IMR-90 (cell line): Measurements from ENCODE around the gene DNMT3L. TPM values are rescaled to one million over a fixed set of nuclear protein-coding genes. Genes with fewer than 3 reads are reported as not detected.

Source experiments
- ATAC-seq: fragments of 200-7000 bp; cut with Tn5 transposase; 2 replicates; pipeline ENCODE4 v1.9.1; 2020; ENCODE audit warnings: low read depth, mild to moderate bottlenecking, moderate library complexity
- BruUV-seq: library from RNA; stranded (reverse); fragments of 400-500 nt; replicated peaks from 2 replicates; lab custom pipeline; 2021; lab: Mats Ljungman, UMichigan
- CTCF ChIA-PET: fragments of 300-600 bp; formaldehyde crosslinking; extraction: SDS; loops from one replicate; lab custom pipeline; 2021; ENCODE audit warnings: antibody characterized with exemption; lab: Yijun Ruan, JAX
- POLR2A ChIA-PET: fragments of 300-600 bp; sonication (Branson Sonifier 250); formaldehyde crosslinking; loops from one replicate; lab custom pipeline; 2022; ENCODE audit warnings: antibody characterized with exemption; ENCODE audit not compliant: unreplicated experiment; lab: Charles Lee
- DNase-seq: peaks from one replicate; pipeline ENCODE4 v3.0.0; 2013
- H2AFZ ChIP-seq: replicated peaks from 2 replicates; pipeline ENCODE3; 2013; ENCODE audit warnings: low read length, mild to moderate bottlenecking; ENCODE audit not compliant: poor library complexity
- H2AK5ac ChIP-seq: 2 replicates; pipeline ENCODE4 v1.6.1; 2013; ENCODE audit warnings: low read depth, low read length, inconsistent platforms
- H2AK9ac ChIP-seq: replicated peaks from 2 replicates; pipeline ENCODE3; 2013; ENCODE audit warnings: mild to moderate bottlenecking, low read depth, low read length, moderate library complexity; ENCODE audit not compliant: poor library complexity
- H2BK120ac ChIP-seq: 2 replicates; pipeline ENCODE4 v1.6.1; 2013; ENCODE audit warnings: low read depth, low read length, inconsistent platforms
- H2BK15ac ChIP-seq: 3 replicates; pipeline ENCODE4 v1.6.1; 2013; ENCODE audit warnings: low read depth, low read length, inconsistent platforms
- H2BK20ac ChIP-seq: 2 replicates; pipeline ENCODE4 v1.6.1; 2013; ENCODE audit warnings: low read depth, mild to moderate bottlenecking, inconsistent platforms, low read length, moderate library complexity
- H2BK5ac ChIP-seq: 2 replicates; pipeline ENCODE4 v1.6.1; 2013; ENCODE audit warnings: mild to moderate bottlenecking, low read depth, low read length, inconsistent platforms; ENCODE audit not compliant: poor library complexity, severe bottlenecking
- H3K14ac ChIP-seq: replicated peaks from 2 replicates; pipeline ENCODE4 v1.6.1; 2013; ENCODE audit warnings: low read depth, low read length, inconsistent platforms
- H3K18ac ChIP-seq: 2 replicates; pipeline ENCODE4 v1.6.1; 2013; ENCODE audit warnings: low read depth, low read length, control low read depth
- H3K23ac ChIP-seq: 2 replicates; pipeline ENCODE4 v1.6.1; 2013; ENCODE audit warnings: low read depth, low read length, inconsistent platforms
- H3K27ac ChIP-seq: 2 replicates; pipeline ENCODE4 v1.5.1; 2013; ENCODE audit warnings: mild to moderate bottlenecking, control low read depth, low read length; ENCODE audit not compliant: insufficient read depth
- H3K27me3 ChIP-seq: 2 replicates; pipeline ENCODE4 v1.6.1; 2013; ENCODE audit warnings: low read length; ENCODE audit not compliant: control insufficient read depth, insufficient read depth
- H3K36me3 ChIP-seq: 2 replicates; pipeline ENCODE4 v1.6.1; 2013; ENCODE audit warnings: low read length, mixed read lengths; ENCODE audit not compliant: control insufficient read depth, insufficient read depth
- H3K4ac ChIP-seq: 2 replicates; pipeline ENCODE4 v1.6.1; 2013; ENCODE audit warnings: low read depth, low read length, inconsistent platforms
- H3K4me1 ChIP-seq: 2 replicates; pipeline ENCODE4 v1.6.1; 2013; ENCODE audit warnings: low read length, mixed read lengths; ENCODE audit not compliant: control insufficient read depth, insufficient read depth
- H3K4me2 ChIP-seq: 2 replicates; pipeline ENCODE4 v1.6.1; 2013; ENCODE audit warnings: low read depth, mild to moderate bottlenecking, control low read depth, low read length, moderate library complexity
- H3K4me3 ChIP-seq: 2 replicates; pipeline ENCODE4 v1.5.1; 2013; ENCODE audit warnings: low read depth, mild to moderate bottlenecking, control low read depth, low read length, moderate library complexity; ENCODE audit not compliant: insufficient read depth
- H3K56ac ChIP-seq: 2 replicates; pipeline ENCODE4 v1.6.1; 2013; ENCODE audit warnings: low read length, inconsistent platforms; ENCODE audit not compliant: insufficient read depth; ENCODE audit errors: extremely low read depth
- H3K79me1 ChIP-seq, 2 experiments: 2 replicates each; pipeline ENCODE4 v1.6.1; 2013; ENCODE audit warnings: low read length in 2 of 2, inconsistent platforms in 1 of 2, low read depth in 1 of 2
- H3K9ac ChIP-seq: 2 replicates; pipeline ENCODE4 v1.6.1; 2013; ENCODE audit warnings: low read depth, low read length, control low read depth
- H3K9me1 ChIP-seq: 2 replicates; pipeline ENCODE4 v1.6.1; 2013; ENCODE audit warnings: low read length, inconsistent platforms; ENCODE audit not compliant: insufficient read depth
- H3K9me3 ChIP-seq: 2 replicates; pipeline ENCODE4 v1.6.1; 2013; ENCODE audit warnings: low read length; ENCODE audit not compliant: control insufficient read depth, insufficient read depth
- H4K20me1 ChIP-seq: 2 replicates; pipeline ENCODE4 v1.6.1; 2013; ENCODE audit warnings: low read length, inconsistent platforms; ENCODE audit not compliant: insufficient read depth
- H4K5ac ChIP-seq: 2 replicates; pipeline ENCODE4 v1.6.1; 2013; ENCODE audit warnings: mild to moderate bottlenecking, low read depth, low read length, control low read depth
- H4K8ac ChIP-seq, 2 experiments: 2 replicates each; pipeline ENCODE4 v1.6.1; 2013; ENCODE audit warnings: low read depth in 2 of 2, low read length in 2 of 2, control low read depth in 1 of 2, inconsistent platforms in 1 of 2
- H4K91ac ChIP-seq: 2 replicates; pipeline ENCODE4 v1.6.1; 2013; ENCODE audit warnings: low read depth, low read length, inconsistent platforms; ENCODE audit not compliant: insufficient read depth
- NFE2L2 ChIP-seq: fragments of 150-350 bp; IDR thresholded peaks from 2 replicates; pipeline ENCODE4 v1.6.1; 2016; ENCODE audit warnings: low read depth, mild to moderate bottlenecking, low read length
- POLR2A ChIP-seq: IDR thresholded peaks from 2 replicates; pipeline ENCODE4 v1.6.1; 2012; ENCODE audit warnings: mild to moderate bottlenecking, low read depth, low read length
- RAD21 ChIP-seq: IDR thresholded peaks from 2 replicates; pipeline ENCODE4 v1.6.1; 2012; ENCODE audit warnings: low read length, improper control_type of control experiment
- RCOR1 ChIP-seq: IDR thresholded peaks from 2 replicates; pipeline ENCODE4 v1.6.1; 2012; ENCODE audit warnings: mild to moderate bottlenecking, low read length, improper control_type of control experiment; ENCODE audit not compliant: insufficient replicate concordance
- WGBS, 2 experiments: methylation state at CpG; one replicate each; pipeline versions ENCODE4 v1.1.5 to v1.1.7; 2013; ENCODE audit warnings: missing lambda C conversion rate in 2 of 2; ENCODE audit not compliant: insufficient read length in 1 of 2; ENCODE audit errors: extremely low coverage in 2 of 2; 5-methylcytosine and 5-hydroxymethylcytosine counted together
- dilution Hi-C: fragments of 300-500 bp; cut with HindIII; formaldehyde crosslinking; loops from one replicate; pipeline ENCODE4 v1.14.3; 2018; ENCODE audit warnings: low sequenced_read_pairs; ENCODE audit not compliant: unreplicated experiment
- in situ Hi-C: fragments of 300-500 bp; cut with MboI; formaldehyde crosslinking; loops from 3 replicates; pipeline ENCODE4 v1.14.3; 2019; ENCODE audit warnings: low sequenced_read_pairs, inconsistent platforms, mixed read lengths
- intact Hi-C: fragments of 100-400 bp; cut with micrococcal nuclease; formaldehyde crosslinking; loops from 2 replicates; pipeline ENCODE4 v1.10.0; 2022
- polyA plus RNA-seq, 3 experiments: library from polyadenylated mRNA; depleted of rRNA; stranded (reverse); fragments of >200 nt; gene quantifications; 2 replicates each; pipeline ENCODE4 v1.2.3, GENCODE V29; 2012; ENCODE audit warnings: low replicate concordance in 1 of 3
- total RNA-seq: library from RNA; depleted of rRNA; stranded (reverse); fragments of >200 nt; gene quantifications from 2 replicates; pipeline ENCODE4 v1.2.3, GENCODE V29; 2012
- TF ChIP-seq, protein P1 (sequence below): fragments of 150-350 bp; IDR thresholded peaks from 2 replicates; pipeline ENCODE4 v1.6.1; 2017; ENCODE audit warnings: mild to moderate bottlenecking, antibody characterized with exemption, low read length, low read depth

The DNMT3L gene
- total and polyA plus RNA-seq, 2 of the 4 experiments (the other 2 are of a cell fraction) = not detected

- H3K4me1 ChIP-seq = no peaks in the 10 kb centered on the region
- no peak for TF ChIP-seq NFE2L2
- TF ChIP-seq RAD21 = no peak
- no peak for TF ChIP-seq POLR2A
- no peak for TF ChIP-seq RCOR1
- TF ChIP-seq, protein P1, sequence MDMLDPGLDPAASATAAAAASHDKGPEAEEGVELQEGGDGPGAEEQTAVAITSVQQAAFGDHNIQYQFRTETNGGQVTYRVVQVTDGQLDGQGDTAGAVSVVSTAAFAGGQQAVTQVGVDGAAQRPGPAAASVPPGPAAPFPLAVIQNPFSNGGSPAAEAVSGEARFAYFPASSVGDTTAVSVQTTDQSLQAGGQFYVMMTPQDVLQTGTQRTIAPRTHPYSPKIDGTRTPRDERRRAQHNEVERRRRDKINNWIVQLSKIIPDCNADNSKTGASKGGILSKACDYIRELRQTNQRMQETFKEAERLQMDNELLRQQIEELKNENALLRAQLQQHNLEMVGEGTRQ = no peak
- no peak overlapping the region for H2BK5ac ChIP-seq
- H4K5ac ChIP-seq = no peak overlapping the region
- intact Hi-C loops (no loop called here), in situ Hi-C loops (no loop called here), dilution Hi-C loops (no loop called here)
- no peak overlapping the region for H4K8ac ChIP-seq
- H3K56ac ChIP-seq = no peak overlapping the region
- CTCF ChIA-PET = no interaction called here
- H4K20me1 ChIP-seq = no peaks in the 10 kb centered on the region
- H2BK15ac ChIP-seq = no peak overlapping the region
- no peak overlapping the region for H3K4me3 ChIP-seq
- no peak overlapping the region for H3K4me2 ChIP-seq
- H3K9ac ChIP-seq = no peak overlapping the region
- BruUV-seq = no TSS peak
- no peak overlapping the region for H3K14ac ChIP-seq
- peak overlapping the region; percentile 55 for H2AK9ac ChIP-seq
- H3K36me3 ChIP-seq = no peaks in the 10 kb centered on the region
- H3K18ac ChIP-seq = no peak overlapping the region
- no peaks in the 10 kb centered on the region for H3K9me1 ChIP-seq
- no peak overlapping the region for H2AK5ac ChIP-seq
- POLR2A ChIA-PET = no interaction called here
- no peak overlapping the region for H2BK20ac ChIP-seq
- no peak overlapping the region for H3K27ac ChIP-seq
- no peak overlapping the region for H2AFZ ChIP-seq
- H3K23ac ChIP-seq = no peak overlapping the region
- no peaks in the 10 kb centered on the region for H3K9me3 ChIP-seq
- ATAC-seq = no peak
- no peak overlapping the region for H4K91ac ChIP-seq
- DNase-seq = no peak
- no peak overlapping the region for H3K4ac ChIP-seq
- no peak overlapping the region for H2BK120ac ChIP-seq
- H3K27me3 ChIP-seq = peaks cover 18% of the 10 kb centered on the region; the same call in 1 of the 2 replicates
- no peaks in the 10 kb centered on the region for H3K79me1 ChIP-seq
- WGBS, 2 experiments = 67% methylated on average over 15 of the region's 25 CpGs; no CpG with 5 or more reads in 1 of the 2 experiments
Measured at GRCh38 chr21:44291936-44292811, 30.5 kb upstream of the DNMT3L start.
